CD4-positive, alpha-beta T cell treated with Interleukin-10 for 1 hour (primary cell): ENCODE data around the gene FUS.
"Not testable (repeated sequence)": the region's sequence is repeated elsewhere in the genome, so short reads cannot be mapped to it uniquely, and the experiment has no call there.

Experiments used
- DNase-seq: peaks from one replicate; pipeline ENCODE4 v3.0.0-alpha.2; 2020

Gene FUS

GRCh38 chr16:31187808-31188189, 7.9 kb downstream of the FUS start:
- DNase-seq, result no peak

- DNase-seq, result no peak
These were observed 8.8 kb downstream of the FUS start for GRCh38 chr16:31188450-31189411.

GRCh38 chr16:31189412-31189778, 9.5 kb downstream of the FUS start:
- no peak for DNase-seq

- no peak for DNase-seq
These were observed 10.1 kb downstream of the FUS start for GRCh38 chr16:31190061-31190460.

- no peak for DNase-seq
These were observed 11.0 kb downstream of the FUS start for GRCh38 chr16:31190818-31191444.

- DNase-seq, result no peak
These were observed 11.9 kb downstream of the FUS start for GRCh38 chr16:31191697-31192428.

GRCh38 chr16:31192856-31193642, 13.1 kb downstream of the FUS start:
- no peak for DNase-seq

- DNase-seq, result no peak
These were observed 13.9 kb downstream of the FUS start for GRCh38 chr16:31193874-31194273.

GRCh38 chr16:31194898-31195297, 15.0 kb downstream of the FUS start:
- no peak for DNase-seq

GRCh38 chr16:31195861-31196260, 15.9 kb downstream of the FUS start:
- DNase-seq, result not testable (repeated sequence)

GRCh38 chr16:31196324-31197088, 16.6 kb downstream of the FUS start:
- DNase-seq, result no peak

GRCh38 chr16:31198207-31198882, 18.4 kb downstream of the FUS start:
- DNase-seq, result no peak

- no peak for DNase-seq
These were observed 19.6 kb downstream of the FUS start for GRCh38 chr16:31199430-31200041.

- DNase-seq, result not testable (repeated sequence)
These were observed 20.2 kb downstream of the FUS start for GRCh38 chr16:31200111-31200510.

GRCh38 chr16:31200821-31201568, 21.1 kb downstream of the FUS start:
- DNase-seq, result peak; percentile 55

- peak; percentile 50 for DNase-seq
These were observed 21.9 kb downstream of the FUS start for GRCh38 chr16:31201582-31202413.

GRCh38 chr16:31202414-31203375, 22.8 kb downstream of the FUS start, which contains the start of gene PYCARD:
Gene PYCARD (minus strand): TSS chr16:31202760. CDS start chr16:31202690, 70 bp downstream.
- DNase-seq, result no peak
